Neutrophil (primary cell): ENCODE data around the gene CHERP.

Experiments used
- H3K27ac ChIP-seq: fragments of 200-600 bp; sonication (generic); 2 replicates; pipeline ENCODE4 v1.5.1; 2016; ENCODE audit warnings: mild to moderate bottlenecking, moderate library complexity
- H3K27me3 ChIP-seq: fragments of 200-600 bp; sonication (generic); 2 replicates; pipeline ENCODE4 v1.6.0; 2016; ENCODE audit warnings: mild to moderate bottlenecking
- H3K36me3 ChIP-seq: fragments of 200-600 bp; sonication (generic); 2 replicates; pipeline ENCODE4 v1.5.1; 2017
- H3K4me1 ChIP-seq, 2 experiments: fragments of 200-600 bp in 1 of 2; sonication (generic) in 1 of 2; 1 replicate in 1 of 2; 2 replicates in 1 of 2; pipeline versions ENCODE4 v1.5.1 to v1.6.1; 2013 to 2016; ENCODE audit warnings: low read depth in 1 of 2, low read length in 1 of 2, mild to moderate bottlenecking in 1 of 2, moderate library complexity in 1 of 2; ENCODE audit not compliant: control insufficient read depth in 1 of 2, insufficient read depth in 1 of 2
- H3K4me3 ChIP-seq, 2 experiments: fragments of 200-600 bp in 1 of 2; sonication (generic) in 1 of 2; 1 replicate in 1 of 2; 2 replicates in 1 of 2; pipeline ENCODE4 v1.5.1; 2013 to 2016; ENCODE audit warnings: low read depth in 1 of 2, low read length in 1 of 2, mild to moderate bottlenecking in 1 of 2, moderate library complexity in 1 of 2
- H3K9me3 ChIP-seq: fragments of 200-600 bp; sonication (generic); 2 replicates; pipeline ENCODE4 v1.5.1; 2016
- CTCF ChIP-seq: fragments of 200-600 bp; sonication (generic); IDR thresholded peaks from 2 replicates; pipeline ENCODE4 v1.5.1; 2016; ENCODE audit warnings: antibody characterized with exemption

CHERP gene

GRCh38 chr19:16542045-16542909, at the start of gene CHERP:
Gene CHERP (minus strand): TSS chr19:16542437. CDS start chr19:16542378, 59 bp downstream.
- peak within 1 kb of the TSS; percentile 95 to 97 for H3K4me3 ChIP-seq
- H3K9me3 ChIP-seq, result no peaks in the 10 kb centered on the region
- peak within 1 kb of the TSS; percentile 88 for H3K27ac ChIP-seq
- peaks cover 23% of the 10 kb centered on the region for H3K36me3 ChIP-seq
- peaks cover 29 to 30% of the 10 kb centered on the region in 2 experiments for H3K4me1 ChIP-seq
- TF ChIP-seq CTCF, result peak; percentile 32
- no peaks in the 10 kb centered on the region for H3K27me3 ChIP-seq

- TF ChIP-seq CTCF, result no peak
- Histone ChIP-seq H3K4me1 (peaks cover 62 to 73% of the 10 kb centered on the region in 2 experiments), H3K9me3 (no peaks in the 10 kb centered on the region)
These were observed 48.9 kb upstream of the CHERP start for GRCh38 chr19:16590876-16591802.

GRCh38 chr19:16589917-16590316, 47.7 kb upstream of the CHERP start:
- Histone ChIP-seq H3K4me1 (peaks cover 68 to 82% of the 10 kb centered on the region in 2 experiments), H3K36me3 (no peaks in the 10 kb centered on the region), H3K27me3 (no peaks in the 10 kb centered on the region), H3K9me3 (no peaks in the 10 kb centered on the region), H3K27ac (no peak overlapping the region), H3K4me3 (no peak overlapping the region)
- no peak for TF ChIP-seq CTCF

More at GRCh38 chr19:16590876-16591802, 48.9 kb upstream of the CHERP start:
- no peaks in the 10 kb centered on the region for H3K36me3 ChIP-seq
- no peak overlapping the region for H3K4me3 ChIP-seq
- H3K27me3 ChIP-seq, result no peaks in the 10 kb centered on the region
- no peak overlapping the region for H3K27ac ChIP-seq

GRCh38 chr19:16588824-16589577, 46.8 kb upstream of the CHERP start:
- H3K9me3 ChIP-seq, result no peaks in the 10 kb centered on the region
- H3K4me3 ChIP-seq, result peak overlapping the region; percentile 30 to 45
- peaks cover 68 to 82% of the 10 kb centered on the region in 2 experiments for H3K4me1 ChIP-seq
- H3K27ac ChIP-seq, result peak overlapping the region; percentile 85
- no peak for TF ChIP-seq CTCF
- H3K36me3 ChIP-seq, result no peaks in the 10 kb centered on the region
- H3K27me3 ChIP-seq, result no peaks in the 10 kb centered on the region
